RKO (cell line): ENCODE results near the gene SLC12A4.
A peak's percentile ranks its signal among the peaks of the same experiment; 100 is the strongest.
"Not testable (repeated sequence)": the region's sequence is repeated elsewhere in the genome, so short reads cannot be mapped to it uniquely, and the experiment has no call there.

Experiments used
- DNase-seq: peaks from one replicate; pipeline ENCODE4 v3.0.0-alpha.2; 2016; ENCODE audit warnings: low spot score

Gene SLC12A4

GRCh38 chr16:67941469-67942199 is 26.8 kb downstream of the SLC12A4 start:
- DNase-seq: no peak

GRCh38 chr16:67940446-67941089 is 27.9 kb downstream of the SLC12A4 start:
- no peak for DNase-seq

- no peak for DNase-seq
Observed at GRCh38 chr16:67939507-67940445, 28.7 kb downstream of the SLC12A4 start.

- not testable (repeated sequence) for DNase-seq
Observed at GRCh38 chr16:67937713-67938112, 30.7 kb downstream of the SLC12A4 start.

- peak; percentile 27 for DNase-seq
Observed at GRCh38 chr16:67936880-67937605, 31.4 kb downstream of the SLC12A4 start.

GRCh38 chr16:67936124-67936879 is 32.1 kb downstream of the SLC12A4 start, which contains the start of gene PSMB10:
PSMB10 (minus strand) TSS chr16:67936850; CDS start chr16:67936749, 101 bp downstream.
- peak; percentile 78 for DNase-seq

- peak; percentile 94 for DNase-seq
Observed at GRCh38 chr16:67935402-67936123, 32.9 kb downstream of the SLC12A4 start.

GRCh38 chr16:67935101-67935401 is 33.4 kb downstream of the SLC12A4 start:
- DNase-seq: no peak

- no peak for DNase-seq
Observed at GRCh38 chr16:67934306-67935100, 33.9 kb downstream of the SLC12A4 start.

- no peak for DNase-seq
Observed at GRCh38 chr16:67933805-67934204, 34.6 kb downstream of the SLC12A4 start.

GRCh38 chr16:67932462-67932840 is 36.0 kb downstream of the SLC12A4 start:
- no peak for DNase-seq

- no peak for DNase-seq
Observed at GRCh38 chr16:67931712-67932461, 36.5 kb downstream of the SLC12A4 start, which contains the start of gene CTRL. CTRL (minus strand) TSS chr16:67931862; CDS start chr16:67931852, 10 bp downstream.

- no peak for DNase-seq
Observed at GRCh38 chr16:67930678-67931211, 37.7 kb downstream of the SLC12A4 start.

- DNase-seq: no peak
Observed at GRCh38 chr16:67930191-67930590, 38.2 kb downstream of the SLC12A4 start.

- DNase-seq: peak; percentile 68
Observed at GRCh38 chr16:67928561-67929364, 39.7 kb downstream of the SLC12A4 start.

- DNase-seq: no peak
Observed at GRCh38 chr16:67928147-67928546, 40.3 kb downstream of the SLC12A4 start.

- DNase-seq: no peak
Observed at GRCh38 chr16:67927131-67927941, 41.1 kb downstream of the SLC12A4 start.
